ENCODE data around the gene CST9.

DNA sequence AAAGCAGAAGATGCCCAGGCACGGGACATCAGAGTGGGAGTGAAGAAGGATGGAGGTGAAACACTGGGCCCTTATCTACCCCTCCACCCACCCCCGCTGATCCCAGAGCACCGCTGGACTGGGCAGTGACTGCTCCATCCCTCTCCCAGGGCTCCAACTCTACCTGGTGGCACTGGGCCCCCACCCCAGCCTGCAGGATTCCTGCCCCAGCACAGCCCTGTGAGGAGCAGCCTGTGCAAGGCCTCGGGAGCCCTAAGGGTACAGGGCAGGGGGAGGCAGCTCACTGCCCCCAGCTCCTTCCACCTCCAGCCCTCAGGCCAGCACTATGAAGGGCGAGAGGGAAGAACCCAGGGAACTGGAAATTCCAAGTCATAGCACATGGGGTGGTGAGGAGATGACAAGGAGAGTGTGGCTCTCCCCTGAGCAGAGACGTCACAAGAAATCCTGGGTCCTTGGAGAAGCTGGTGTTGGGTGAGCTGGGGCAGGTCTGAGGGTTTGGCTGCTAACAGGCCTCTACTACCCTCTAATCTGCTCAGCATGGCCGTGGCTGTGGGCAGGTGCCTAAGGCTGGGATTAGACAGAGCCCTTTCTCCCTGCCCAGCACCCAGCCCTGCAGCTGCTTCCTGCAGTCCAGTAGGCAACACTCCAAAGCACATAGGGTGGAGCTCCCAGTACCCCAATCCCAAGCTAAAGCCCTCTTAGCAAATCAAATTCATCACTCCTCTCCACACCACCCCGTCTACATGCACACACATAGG is 28.5 kb upstream of the CST9 start:
- TF ChIP-seq YY1 (IDR thresholded peaks at IDR 0.05; ENCODE audit: low read depth, low read length) = no peak
- TF ChIP-seq, protein P1, sequence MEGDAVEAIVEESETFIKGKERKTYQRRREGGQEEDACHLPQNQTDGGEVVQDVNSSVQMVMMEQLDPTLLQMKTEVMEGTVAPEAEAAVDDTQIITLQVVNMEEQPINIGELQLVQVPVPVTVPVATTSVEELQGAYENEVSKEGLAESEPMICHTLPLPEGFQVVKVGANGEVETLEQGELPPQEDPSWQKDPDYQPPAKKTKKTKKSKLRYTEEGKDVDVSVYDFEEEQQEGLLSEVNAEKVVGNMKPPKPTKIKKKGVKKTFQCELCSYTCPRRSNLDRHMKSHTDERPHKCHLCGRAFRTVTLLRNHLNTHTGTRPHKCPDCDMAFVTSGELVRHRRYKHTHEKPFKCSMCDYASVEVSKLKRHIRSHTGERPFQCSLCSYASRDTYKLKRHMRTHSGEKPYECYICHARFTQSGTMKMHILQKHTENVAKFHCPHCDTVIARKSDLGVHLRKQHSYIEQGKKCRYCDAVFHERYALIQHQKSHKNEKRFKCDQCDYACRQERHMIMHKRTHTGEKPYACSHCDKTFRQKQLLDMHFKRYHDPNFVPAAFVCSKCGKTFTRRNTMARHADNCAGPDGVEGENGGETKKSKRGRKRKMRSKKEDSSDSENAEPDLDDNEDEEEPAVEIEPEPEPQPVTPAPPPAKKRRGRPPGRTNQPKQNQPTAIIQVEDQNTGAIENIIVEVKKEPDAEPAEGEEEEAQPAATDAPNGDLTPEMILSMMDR (IDR thresholded peaks at IDR 0.05; ENCODE audit: control extremely low read depth in 1 of 3, insufficient read depth in 1 of 3, low read depth in 1 of 3, low read length in 3 of 3) = no peak
- TF ChIP-seq SP2 (IDR thresholded peaks at IDR 0.05; ENCODE audit: low read length) = no peak
- TF ChIP-seq POLR2A (IDR thresholded peaks at IDR 0.05; ENCODE audit: control extremely low read depth in 1 of 2, low read depth in 2 of 2, low read length in 2 of 2) = no peak
- TF ChIP-seq EGR1 (IDR thresholded peaks at IDR 0.05; ENCODE audit: borderline replicate concordance, low read depth, low read length) = no peak
- TF ChIP-seq ASH2L (IDR thresholded peaks at IDR 0.05; ENCODE audit: low read length) = no peak
- TF ChIP-seq, protein P2, sequence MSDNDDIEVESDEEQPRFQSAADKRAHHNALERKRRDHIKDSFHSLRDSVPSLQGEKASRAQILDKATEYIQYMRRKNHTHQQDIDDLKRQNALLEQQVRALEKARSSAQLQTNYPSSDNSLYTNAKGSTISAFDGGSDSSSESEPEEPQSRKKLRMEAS (IDR thresholded peaks at IDR 0.05) = no peak
- no peak for TF ChIP-seq JUN (IDR thresholded peaks at IDR 0.05; ENCODE audit: low read depth, low read length)
